ENCODE measurements around the gene PPME1.
A peak's percentile ranks its signal among the peaks of the same experiment; 100 is the strongest.

PPME1 gene

GRCh38 chr11:74169738-74170458, 1.2 kb upstream of the PPME1 start:
- peaks cover 35% of the 10 kb centered on the region for H3K79me2 ChIP-seq (ENCODE audit: insufficient read depth, low read length)
- H3K27ac ChIP-seq (ENCODE audit: low read depth, low read length, poor library complexity, severe bottlenecking) = peak overlapping the region; percentile 61

GRCh38 chr11:74171630-74171968, 510 bp downstream of the PPME1 start:
- Histone ChIP-seq H3F3A (ENCODE audit: insufficient read depth, low read length) (no peaks in the 10 kb centered on the region), H3K4me2 (ENCODE audit: low read length) (peak overlapping the region; percentile 70), H3K79me2 (ENCODE audit: insufficient read depth, low read length) (peaks cover 35% of the 10 kb centered on the region), H3K9ac (ENCODE audit: low read length) (peak overlapping the region; percentile 89), H3K27ac (ENCODE audit: low read depth, low read length, poor library complexity, severe bottlenecking) (peak overlapping the region; percentile 61), H3K27me3 (ENCODE audit: insufficient read depth, low read length) (no peaks in the 10 kb centered on the region), H3K4me1 (ENCODE audit: insufficient read depth, low read length, severe bottlenecking) (peaks cover 41% of the 10 kb centered on the region), H3K9me3 (ENCODE audit: low read length) (no peaks in the 10 kb centered on the region), H2AFZ (ENCODE audit: low read length) (peak overlapping the region; percentile 41; the same call in 1 of the 2 replicates), H3K36me3 (ENCODE audit: insufficient read depth, low read length) (peaks cover 34% of the 10 kb centered on the region), H3K4me3 (ENCODE audit: low read depth, low read length, poor library complexity, severe bottlenecking) (peak overlapping the region; percentile 89), H4K20me1 (ENCODE audit: insufficient read depth, low read length) (no peaks in the 10 kb centered on the region), H3K9me2 (ENCODE audit: low read depth, low read length) (no peaks in the 10 kb centered on the region)
- TF ChIP-seq CTCF (IDR thresholded peaks at IDR 0.05; ENCODE audit: low read length) = no peak
- no peak for TF ChIP-seq EZH2 (IDR thresholded peaks at IDR 0.05; ENCODE audit: borderline replicate concordance, low read length)

More at GRCh38 chr11:74169738-74170458, 1.2 kb upstream of the PPME1 start:
- H3K27me3 ChIP-seq (ENCODE audit: insufficient read depth, low read length) = no peaks in the 10 kb centered on the region
- no peaks in the 10 kb centered on the region for H4K20me1 ChIP-seq (ENCODE audit: insufficient read depth, low read length)
- no peaks in the 10 kb centered on the region for H3F3A ChIP-seq (ENCODE audit: insufficient read depth, low read length)
- TF ChIP-seq CTCF (IDR thresholded peaks at IDR 0.05; ENCODE audit: low read length) (no peak), EZH2 (IDR thresholded peaks at IDR 0.05; ENCODE audit: borderline replicate concordance, low read length) (no peak)
- H3K4me3 ChIP-seq (ENCODE audit: low read depth, low read length, poor library complexity, severe bottlenecking) = peak overlapping the region; percentile 89
- H3K4me2 ChIP-seq (ENCODE audit: low read length) = peak overlapping the region; percentile 93
- H3K9ac ChIP-seq (ENCODE audit: low read length) = peak overlapping the region; percentile 92
- H3K9me3 ChIP-seq (ENCODE audit: low read length) = no peaks in the 10 kb centered on the region
- peaks cover 51% of the 10 kb centered on the region for H3K36me3 ChIP-seq (ENCODE audit: insufficient read depth, low read length)
- no peak overlapping the region for H2AFZ ChIP-seq (ENCODE audit: low read length)
- peaks cover 41% of the 10 kb centered on the region for H3K4me1 ChIP-seq (ENCODE audit: insufficient read depth, low read length, severe bottlenecking)
- no peaks in the 10 kb centered on the region for H3K9me2 ChIP-seq (ENCODE audit: low read depth, low read length)

GRCh38 chr11:74171997-74172396, 908 bp downstream of the PPME1 start:
- Histone ChIP-seq H3K79me2 (ENCODE audit: insufficient read depth, low read length) (peaks cover 35% of the 10 kb centered on the region), H3K4me2 (ENCODE audit: low read length) (peak overlapping the region; percentile 70), H2AFZ (ENCODE audit: low read length) (no peak overlapping the region)

More at GRCh38 chr11:74171997-74172396, 908 bp downstream of the PPME1 start:
- no peak for TF ChIP-seq CTCF (IDR thresholded peaks at IDR 0.05; ENCODE audit: low read length)
- no peak for TF ChIP-seq EZH2 (IDR thresholded peaks at IDR 0.05; ENCODE audit: borderline replicate concordance, low read length)
- H3K9me2 ChIP-seq (ENCODE audit: low read depth, low read length) = no peaks in the 10 kb centered on the region
- H3K9me3 ChIP-seq (ENCODE audit: low read length) = no peaks in the 10 kb centered on the region
- H4K20me1 ChIP-seq (ENCODE audit: insufficient read depth, low read length) = no peaks in the 10 kb centered on the region
- H3F3A ChIP-seq (ENCODE audit: insufficient read depth, low read length) = no peaks in the 10 kb centered on the region
- no peaks in the 10 kb centered on the region for H3K27me3 ChIP-seq (ENCODE audit: insufficient read depth, low read length)
- H3K4me1 ChIP-seq (ENCODE audit: insufficient read depth, low read length, severe bottlenecking) = peaks cover 41% of the 10 kb centered on the region
- peaks cover 30% of the 10 kb centered on the region; the same call in 1 of the 2 replicates for H3K36me3 ChIP-seq (ENCODE audit: insufficient read depth, low read length)
- peak overlapping the region; percentile 89 for H3K9ac ChIP-seq (ENCODE audit: low read length)
- peak overlapping the region; percentile 89 for H3K4me3 ChIP-seq (ENCODE audit: low read depth, low read length, poor library complexity, severe bottlenecking)
- peak overlapping the region; percentile 61 for H3K27ac ChIP-seq (ENCODE audit: low read depth, low read length, poor library complexity, severe bottlenecking)
